Left lung (tissue), 10 donors: ENCODE measurements around the gene CRYGS. TPM values are rescaled to one million over a fixed set of nuclear protein-coding genes. Genes with fewer than 3 reads are reported as not detected.

Experiments used
- ATAC-seq: fragments of 200-7000 bp; cut with Tn5 transposase; one replicate; pipeline ENCODE4 v1.9.1; 2020; ENCODE audit warnings: moderate library complexity
- DNase-seq, 4 donors: peaks; one replicate each; pipeline ENCODE4 v3.0.0-alpha.2; 2013 to 2020
- H3K27ac ChIP-seq, 2 donors: fragments of 200-600 bp; sonication (generic) in 1 of 2; one replicate each; pipeline versions ENCODE4 v1.5.0 to v1.8.0; 2020 to 2021
- H3K27me3 ChIP-seq, 2 donors: fragments of 200-600 bp; sonication (generic) in 1 of 2; one replicate each; pipeline versions ENCODE4 v1.5.0 to v1.8.0; 2020 to 2021
- H3K36me3 ChIP-seq, 2 donors: fragments of 200-600 bp; sonication (generic) in 1 of 2; one replicate each; pipeline versions ENCODE4 v1.5.0 to v1.8.0; 2020 to 2021
- H3K4me1 ChIP-seq, 2 donors: fragments of 200-600 bp; one replicate each; pipeline ENCODE4 v1.8.0; 2021
- H3K4me3 ChIP-seq, 2 donors: fragments of 200-600 bp; sonication (generic) in 1 of 2; one replicate each; pipeline versions ENCODE4 v1.5.0 to v1.8.0; 2020 to 2021; ENCODE audit warnings: mild to moderate bottlenecking in 1 of 2
- H3K9me3 ChIP-seq, 2 donors: fragments of 200-600 bp; sonication (generic) in 1 of 2; one replicate each; pipeline versions ENCODE4 v1.5.0 to v1.8.0; 2020 to 2021
- intact Hi-C, 2 donors: fragments of 100-400 bp; cut with DNase I; formaldehyde crosslinking; loops; one replicate each; pipeline versions ENCODE4 v1.11.2 to v1.14.2; 2022
- polyA plus RNA-seq, 6 donors: library from polyadenylated mRNA; unstranded; fragments of 120-200 nt; gene quantifications; one replicate each; pipeline ENCODE4 v1.2.1, GENCODE V29; 2013; ENCODE audit not compliant: insufficient read length in 6 of 6
- total RNA-seq, 2 donors: library from RNA; stranded (reverse); fragmentation: NEBNext Ultra II Directional; extraction: Animal tissue kit (Norgen Biotek cat#: 25700); gene quantifications; one replicate each; pipeline ENCODE4 v1.2.1, GENCODE V29; 2021
- TF ChIP-seq, protein P1 (sequence below), 2 donors: fragments of 200-600 bp; sonication (generic) in 1 of 2; IDR thresholded peaks; one replicate each; pipeline versions ENCODE4 v1.5.0 to v1.8.0; 2021; ENCODE audit warnings: antibody characterized with exemption in 2 of 2
- donor health status: DM: no; HTN: yes; CAD: no.
- donor health status: DM: no; HTN: no; CAD: no.

CRYGS gene
- total and polyA plus RNA-seq, 8 donors = 1.8 to 10.6 (median 9.0) TPM

DNA sequence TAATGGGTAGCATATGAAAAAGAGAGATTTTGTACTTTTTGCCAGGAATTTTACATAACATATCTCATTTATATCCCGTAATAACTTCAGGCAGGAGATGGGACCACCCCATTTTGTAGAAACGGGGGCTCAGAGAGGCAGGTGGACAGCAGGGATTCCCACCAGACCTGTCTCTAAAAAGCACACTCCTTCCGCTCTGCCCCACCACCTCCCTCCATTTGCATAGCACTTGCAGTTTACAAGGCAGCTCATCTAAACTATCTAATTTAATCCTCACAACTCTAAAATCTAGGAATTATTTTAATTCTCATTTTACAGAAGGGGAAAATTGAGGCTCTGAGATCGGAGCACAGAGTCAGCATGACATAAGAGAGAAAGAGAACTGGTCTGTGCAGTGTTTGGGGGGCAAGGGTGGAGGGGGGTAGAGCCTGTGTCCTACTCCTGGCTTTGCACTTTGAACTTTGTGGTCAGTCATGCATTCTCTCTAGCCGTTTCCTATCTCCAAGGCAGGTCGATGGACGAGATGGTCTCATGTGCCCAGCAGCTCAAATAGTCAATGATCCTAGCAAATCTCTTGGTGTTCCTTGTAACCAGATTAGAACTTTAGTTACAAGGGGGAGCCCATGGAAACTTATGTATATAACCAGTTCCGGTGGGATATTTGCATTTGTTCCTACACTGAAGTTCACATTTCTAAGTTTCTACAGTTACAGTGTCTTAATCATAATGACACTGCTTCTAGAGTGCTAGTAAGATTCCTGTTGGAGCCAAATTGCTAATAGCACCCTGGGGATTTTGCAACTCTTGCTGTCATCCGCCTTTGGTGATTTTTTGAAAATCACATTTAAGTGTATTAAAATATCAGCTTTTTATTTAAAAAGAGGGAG lies 18.6 kb downstream of the CRYGS start:
- Histone ChIP-seq H3K4me1 (no peaks in the 10 kb centered on the region), H3K9me3 (no peaks in the 10 kb centered on the region), H3K4me3 (no peak overlapping the region), H3K27ac (no peak overlapping the region), H3K36me3 (no peaks in the 10 kb centered on the region), H3K27me3 (no peaks in the 10 kb centered on the region)
- TF ChIP-seq, protein P1, sequence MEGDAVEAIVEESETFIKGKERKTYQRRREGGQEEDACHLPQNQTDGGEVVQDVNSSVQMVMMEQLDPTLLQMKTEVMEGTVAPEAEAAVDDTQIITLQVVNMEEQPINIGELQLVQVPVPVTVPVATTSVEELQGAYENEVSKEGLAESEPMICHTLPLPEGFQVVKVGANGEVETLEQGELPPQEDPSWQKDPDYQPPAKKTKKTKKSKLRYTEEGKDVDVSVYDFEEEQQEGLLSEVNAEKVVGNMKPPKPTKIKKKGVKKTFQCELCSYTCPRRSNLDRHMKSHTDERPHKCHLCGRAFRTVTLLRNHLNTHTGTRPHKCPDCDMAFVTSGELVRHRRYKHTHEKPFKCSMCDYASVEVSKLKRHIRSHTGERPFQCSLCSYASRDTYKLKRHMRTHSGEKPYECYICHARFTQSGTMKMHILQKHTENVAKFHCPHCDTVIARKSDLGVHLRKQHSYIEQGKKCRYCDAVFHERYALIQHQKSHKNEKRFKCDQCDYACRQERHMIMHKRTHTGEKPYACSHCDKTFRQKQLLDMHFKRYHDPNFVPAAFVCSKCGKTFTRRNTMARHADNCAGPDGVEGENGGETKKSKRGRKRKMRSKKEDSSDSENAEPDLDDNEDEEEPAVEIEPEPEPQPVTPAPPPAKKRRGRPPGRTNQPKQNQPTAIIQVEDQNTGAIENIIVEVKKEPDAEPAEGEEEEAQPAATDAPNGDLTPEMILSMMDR (IDR thresholded peaks at IDR 0.05) = no peak
- ATAC-seq = no peak
- DNase-seq = no peak
- intact Hi-C loops = no loop called here

DNA sequence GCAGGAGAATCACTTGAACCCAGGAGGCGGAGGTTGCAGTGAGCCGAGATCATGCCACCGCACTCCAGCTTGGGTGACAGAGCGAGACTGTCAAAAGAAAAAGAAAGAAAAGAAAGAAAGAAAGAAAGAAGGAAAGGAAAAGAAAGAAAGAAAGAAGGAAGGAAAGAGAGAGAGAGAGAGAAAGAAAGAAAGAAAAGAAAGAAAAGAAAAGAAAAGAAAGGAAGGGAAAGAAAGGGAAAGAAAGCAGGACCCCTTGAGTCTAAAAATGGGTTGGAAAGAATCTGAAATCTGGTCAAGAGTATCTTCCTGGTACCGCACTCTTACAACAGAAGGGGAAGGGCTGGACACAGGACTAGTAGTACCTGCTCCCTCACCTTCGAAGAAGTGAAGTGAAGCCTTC lies 19.6 kb downstream of the CRYGS start:
- H3K27ac ChIP-seq = no peak overlapping the region
- H3K36me3 ChIP-seq = no peaks in the 10 kb centered on the region
- intact Hi-C loops = no loop called here
- TF ChIP-seq, protein P1 (IDR thresholded peaks at IDR 0.05) = no peak
- ATAC-seq = no peak
- H3K4me3 ChIP-seq = no peak overlapping the region
- no peak for DNase-seq
- H3K27me3 ChIP-seq = peaks cover 0 to 2% of the 10 kb centered on the region in 2 donors
- H3K9me3 ChIP-seq = no peaks in the 10 kb centered on the region
- no peaks in the 10 kb centered on the region for H3K4me1 ChIP-seq

DNA sequence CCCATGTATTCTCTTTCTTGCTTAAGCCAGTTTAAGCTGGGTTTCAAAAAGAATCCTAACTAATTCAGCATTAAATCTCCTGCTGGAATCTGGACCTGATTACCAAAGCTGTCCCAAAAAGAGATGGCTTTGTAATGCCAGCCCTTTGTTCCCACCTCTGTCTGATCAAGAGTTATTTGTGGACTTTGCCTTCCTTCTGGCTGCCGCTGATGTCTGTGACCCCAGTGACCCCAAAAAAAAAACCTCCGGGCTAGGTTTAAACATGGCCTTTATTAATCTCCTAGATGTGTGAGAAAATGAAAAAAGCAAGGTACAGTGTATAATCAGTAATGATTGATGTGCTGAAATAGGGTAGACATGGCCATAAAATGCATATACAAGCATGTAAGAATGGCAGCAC lies 20.7 kb downstream of the CRYGS start:
- Histone ChIP-seq H3K27me3 (peaks cover 0 to 5% of the 10 kb centered on the region in 2 donors), H3K4me3 (no peak overlapping the region), H3K36me3 (no peaks in the 10 kb centered on the region), H3K27ac (no peak overlapping the region), H3K9me3 (no peaks in the 10 kb centered on the region), H3K4me1 (no peaks in the 10 kb centered on the region)
- TF ChIP-seq, protein P1 (IDR thresholded peaks at IDR 0.05) = no peak
- no peak for DNase-seq
- ATAC-seq = no peak
- intact Hi-C loops = no loop called here

DNA sequence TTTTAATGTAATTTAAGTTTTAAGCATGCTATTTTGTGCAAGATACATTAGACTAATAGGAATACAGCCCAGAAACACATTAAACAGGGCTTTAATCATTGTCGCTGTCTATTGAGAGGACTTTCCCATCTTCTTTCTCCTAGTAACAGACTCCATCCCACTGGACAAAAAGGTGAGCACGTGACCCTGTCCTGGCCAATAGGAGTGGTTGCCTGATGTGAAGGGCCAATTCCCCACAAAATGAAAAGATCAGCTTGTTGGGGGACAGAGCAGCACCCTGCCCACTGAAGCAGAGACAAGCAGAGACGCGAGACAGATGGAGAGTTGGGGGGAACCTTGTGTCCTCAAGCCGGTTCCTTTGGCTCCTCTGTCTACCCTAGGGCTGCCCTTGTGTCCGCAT lies 21.2 kb downstream of the CRYGS start:
- peaks cover 0 to 5% of the 10 kb centered on the region in 2 donors for H3K27me3 ChIP-seq
- no peaks in the 10 kb centered on the region for H3K4me1 ChIP-seq
- ATAC-seq (no peak), DNase-seq (no peak)
- no peaks in the 10 kb centered on the region for H3K9me3 ChIP-seq
- TF ChIP-seq, protein P1 (IDR thresholded peaks at IDR 0.05) = no peak
- intact Hi-C loops = no loop called here
- H3K36me3 ChIP-seq = no peaks in the 10 kb centered on the region
- H3K4me3 ChIP-seq = no peak overlapping the region
- no peak overlapping the region for H3K27ac ChIP-seq

DNA sequence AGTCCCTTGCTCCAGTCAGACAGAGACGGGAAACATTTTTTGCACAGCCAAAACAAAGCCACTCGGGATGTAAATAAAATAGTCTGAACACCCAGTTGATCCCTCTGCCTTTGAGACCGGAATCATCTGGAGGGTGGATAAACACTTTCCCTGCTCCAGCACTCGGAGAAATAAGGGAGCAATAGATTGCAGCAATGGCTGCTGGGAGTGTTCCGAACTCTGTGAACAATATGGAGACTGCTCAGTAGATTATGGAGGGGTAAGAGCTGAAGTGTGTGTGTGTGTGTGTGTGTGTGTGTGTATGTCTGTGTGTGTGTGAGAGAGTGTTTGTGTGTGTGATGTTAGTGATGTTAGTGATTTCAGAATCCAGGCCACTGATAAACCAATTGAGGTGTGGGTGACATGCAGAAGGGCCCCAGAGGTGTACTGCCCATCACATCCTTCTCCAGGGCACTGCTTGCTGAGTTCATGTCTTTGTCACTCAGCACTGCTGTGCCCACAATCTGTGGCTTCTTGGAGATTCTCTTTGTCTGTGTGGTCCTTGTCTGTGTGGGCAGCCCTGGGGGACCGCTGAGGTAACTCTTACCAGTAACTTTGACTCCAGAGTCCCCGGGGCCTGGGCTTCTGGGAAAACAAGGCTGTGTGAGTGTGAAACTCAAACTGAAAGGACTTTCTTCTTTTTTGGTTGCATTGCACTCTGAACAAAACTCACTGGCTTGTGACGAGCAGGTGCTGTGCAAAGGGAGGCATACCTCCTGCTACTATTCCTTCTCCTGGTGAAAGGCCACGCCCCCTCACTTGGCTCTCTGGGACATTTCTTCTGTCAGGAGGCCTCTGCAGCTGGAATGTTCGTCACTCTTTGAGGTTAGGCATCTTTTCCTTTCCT lies 23.0 kb downstream of the CRYGS start:
- Histone ChIP-seq H3K27ac (no peak overlapping the region), H3K9me3 (peaks cover 0 to 9% of the 10 kb centered on the region in 2 donors), H3K4me1 (no peaks in the 10 kb centered on the region), H3K4me3 (no peak overlapping the region), H3K36me3 (no peaks in the 10 kb centered on the region), H3K27me3 (peaks cover 0 to 5% of the 10 kb centered on the region in 2 donors)
- no peak for ATAC-seq
- intact Hi-C loops = no loop called here
- TF ChIP-seq, protein P1 (IDR thresholded peaks at IDR 0.05) = no peak
- no peak for DNase-seq
